CD4-positive, alpha-beta T cell (primary cell): ENCODE data around the gene EPHB1. TPM values are rescaled to one million over a fixed set of nuclear protein-coding genes. Genes with fewer than 3 reads are reported as not detected.
"Not testable (repeated sequence)": the region's sequence is repeated elsewhere in the genome, so short reads cannot be mapped to it uniquely, and the experiment has no call there.

Experiments
- ATAC-seq: fragments of 200-7000 bp; cut with Tn5 transposase; one replicate; pipeline ENCODE4 v1.10.0; 2022; ENCODE audit warnings: mild to moderate bottlenecking; ENCODE audit not compliant: poor library complexity
- CTCF ChIA-PET: fragments of 350-600 bp; sonication (Branson Sonifier 250); formaldehyde crosslinking; loops from one replicate; lab custom pipeline; 2021; ENCODE audit warnings: antibody characterized with exemption, inconsistent platforms; lab: Charles Lee
- POLR2A ChIA-PET: fragments of 350-600 bp; sonication (Branson Sonifier 250); formaldehyde crosslinking; loops from one replicate; lab custom pipeline; 2021; ENCODE audit warnings: antibody characterized with exemption, inconsistent platforms; lab: Charles Lee
- DNase-seq, 14 experiments: peaks; one replicate each; pipeline ENCODE4 v3.0.0-alpha.2; 2013 to 2020; ENCODE audit warnings: mixed read lengths in 2 of 14
- H3K27ac ChIP-seq, 2 donors: one replicate each; pipeline versions ENCODE4 v1.5.1 to v1.7.0; 2013; ENCODE audit warnings: low read length in 2 of 2, low read depth in 1 of 2, mild to moderate bottlenecking in 1 of 2
- H3K27me3 ChIP-seq, 2 experiments: 1 replicate in 1 of 2; 2 replicates in 1 of 2; pipeline versions ENCODE4 v1.6.1 to v1.7.0; 2013; ENCODE audit warnings: low read length in 2 of 2, control low read depth in 1 of 2, mild to moderate bottlenecking in 1 of 2, moderate library complexity in 1 of 2; ENCODE audit not compliant: insufficient read depth in 2 of 2, control insufficient read depth in 1 of 2
- H3K36me3 ChIP-seq: one replicate; pipeline ENCODE4 v1.6.1; 2013; ENCODE audit warnings: low read length, control low read depth; ENCODE audit not compliant: insufficient read depth
- H3K4me1 ChIP-seq: one replicate; pipeline ENCODE4 v1.6.1; 2013; ENCODE audit warnings: low read length, control low read depth; ENCODE audit not compliant: insufficient read depth
- H3K4me3 ChIP-seq: one replicate; pipeline ENCODE4 v1.5.1; 2013; ENCODE audit warnings: mild to moderate bottlenecking, low read length, moderate library complexity
- H3K9me3 ChIP-seq, 2 experiments: 1 replicate in 1 of 2; 2 replicates in 1 of 2; pipeline versions ENCODE4 v1.6.1 to v1.7.0; 2013; ENCODE audit warnings: low read length in 2 of 2, mild to moderate bottlenecking in 2 of 2, control low read depth in 1 of 2, moderate library complexity in 1 of 2; ENCODE audit not compliant: control insufficient read depth in 1 of 2, insufficient read depth in 1 of 2
- H3K27ac Mint-ChIP-seq: one replicate; pipeline ENCODE4 v1.8.0; 2020; ENCODE audit warnings: mixed read lengths
- H3K27me3 Mint-ChIP-seq: one replicate; pipeline ENCODE4 v1.8.0; 2021; ENCODE audit warnings: mixed read lengths
- H3K36me3 Mint-ChIP-seq: one replicate; pipeline ENCODE4 v1.8.0; 2021; ENCODE audit warnings: low read depth, mixed read lengths
- H3K4me1 Mint-ChIP-seq: one replicate; pipeline ENCODE4 v1.8.0; 2021; ENCODE audit warnings: low read depth, mixed read lengths
- H3K4me3 Mint-ChIP-seq: one replicate; pipeline ENCODE4 v1.8.0; 2020; ENCODE audit warnings: mild to moderate bottlenecking, mixed read lengths
- H3K9me3 Mint-ChIP-seq: one replicate; pipeline ENCODE4 v1.8.0; 2020; ENCODE audit warnings: mixed read lengths
- CTCF ChIP-seq: fragments of 200-600 bp; IDR thresholded peaks from one replicate; pipeline ENCODE4 v1.8.0; 2022; ENCODE audit warnings: antibody characterized with exemption, mild to moderate bottlenecking
- intact Hi-C, 2 experiments: fragments of 100-400 bp; cut with DNase I in 1 of 2; cut with micrococcal nuclease in 1 of 2; formaldehyde crosslinking; loops; one replicate each; pipeline versions ENCODE4 v1.15.1 to v1.9.0; 2023 to 2025; cut with DNase I, micrococcal nuclease
- total RNA-seq, 174 experiments: library from RNA in 2 of 174; stranded (reverse) in 2 of 174; gene quantifications; one replicate each; pipeline ENCODE4 v1.2.3 and lab custom pipeline; 2021 to 2026

The EPHB1 gene
- total RNA-seq, 2 experiments from 2014 or later, result 0.08 to 0.49 TPM

DNA sequence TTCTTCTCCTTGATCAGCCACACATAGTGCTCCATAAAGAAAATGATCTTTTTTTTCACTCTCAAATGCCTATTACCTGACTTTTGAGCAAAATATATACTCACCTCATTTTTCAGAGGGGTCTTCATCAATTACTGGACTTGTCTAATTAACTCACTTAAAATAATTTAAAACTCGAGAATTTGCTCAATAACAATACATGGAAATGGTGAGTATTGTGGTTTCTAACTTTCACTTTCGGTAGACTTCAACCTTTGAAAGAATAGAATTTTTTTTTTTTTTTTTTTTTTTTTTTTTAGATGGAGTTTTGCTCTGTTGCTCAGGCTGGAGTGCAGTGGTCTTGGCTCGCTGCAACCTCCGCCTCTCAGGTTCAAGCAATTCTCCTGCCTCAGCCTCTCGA, 17.7 kb upstream of the EPHB1 start:
- no peaks in the 10 kb centered on the region for H3K36me3 ChIP-seq
- no peaks in the 10 kb centered on the region for H3K36me3 Mint-ChIP-seq
- no peaks in the 10 kb centered on the region for H3K4me1 Mint-ChIP-seq
- no peak for DNase-seq
- CTCF ChIA-PET, result no interaction called here
- no peak for TF ChIP-seq CTCF
- no peak overlapping the region for H3K4me3 ChIP-seq
- no peak for ATAC-seq
- H3K9me3 ChIP-seq, result no peaks in the 10 kb centered on the region
- H3K27me3 ChIP-seq, result no peaks in the 10 kb centered on the region
- H3K27me3 Mint-ChIP-seq, result no peaks in the 10 kb centered on the region
- no peaks in the 10 kb centered on the region for H3K4me1 ChIP-seq
- H3K4me3 Mint-ChIP-seq, result no peak overlapping the region
- POLR2A ChIA-PET, result no interaction called here
- H3K9me3 Mint-ChIP-seq, result no peaks in the 10 kb centered on the region
- no peak overlapping the region for H3K27ac ChIP-seq
- no peak overlapping the region for H3K27ac Mint-ChIP-seq
- intact Hi-C loops, result no loop called here

DNA sequence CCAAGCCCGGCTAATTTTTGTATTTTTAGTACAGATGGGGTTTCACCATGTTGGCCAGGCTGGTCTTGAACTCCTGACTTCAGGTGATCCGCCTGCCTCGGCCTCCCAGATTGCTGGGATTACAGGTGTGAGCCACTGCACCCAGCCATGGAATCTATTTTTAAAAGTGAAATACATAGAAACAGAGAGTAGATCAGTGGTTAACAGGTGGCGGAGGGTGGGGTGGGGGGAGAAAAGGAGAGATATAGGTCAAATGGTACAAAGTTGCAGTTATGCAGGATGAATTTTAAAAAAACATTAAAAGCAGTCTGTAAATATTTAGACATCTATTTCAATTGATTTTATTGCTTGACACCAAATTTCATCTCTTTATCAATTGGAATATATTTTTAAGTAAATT, 6.8 kb upstream of the EPHB1 start:
- POLR2A ChIA-PET, H3K9me3 Mint-ChIP-seq, H3K4me3 Mint-ChIP-seq, DNase-seq, H3K9me3 ChIP-seq, H3K4me1 Mint-ChIP-seq, intact Hi-C loops, H3K27ac ChIP-seq, H3K36me3 ChIP-seq, H3K27me3 ChIP-seq, CTCF ChIA-PET, H3K4me3 ChIP-seq, ATAC-seq, H3K27ac Mint-ChIP-seq, H3K4me1 ChIP-seq, H3K36me3 Mint-ChIP-seq: not testable (repeated sequence)
- H3K27me3 Mint-ChIP-seq, result peaks cover 54% of the 10 kb centered on the region

DNA sequence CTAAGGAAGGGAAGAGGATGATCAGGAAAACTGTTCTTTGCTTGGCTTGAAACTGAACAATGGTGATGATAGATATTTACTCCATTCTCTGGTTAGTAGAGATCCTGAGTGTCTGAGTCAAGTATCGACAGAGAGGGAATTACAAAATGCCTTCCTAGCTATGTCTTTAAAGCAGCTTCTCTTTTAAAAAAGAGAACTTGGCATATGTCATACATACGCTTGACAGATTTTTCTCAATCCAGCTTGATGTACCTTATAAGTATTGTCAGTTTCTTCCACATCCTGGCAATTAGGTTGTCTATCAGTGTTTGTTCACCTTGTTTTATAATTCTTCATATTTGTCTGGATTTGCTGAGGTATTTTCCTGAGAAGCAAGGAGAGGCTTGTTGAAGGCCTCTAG, 5.0 kb upstream of the EPHB1 start:
- Histone ChIP-seq H3K4me1 (peaks cover 2% of the 10 kb centered on the region), H3K36me3 (no peaks in the 10 kb centered on the region), H3K9me3 (peaks cover 0 to 4% of the 10 kb centered on the region in 2 experiments), H3K27ac (no peak overlapping the region), H3K27me3 (peaks cover 0 to 13% of the 10 kb centered on the region in 2 experiments), H3K4me3 (no peak overlapping the region)
- Mint-ChIP-seq H3K4me3 (no peak overlapping the region), H3K36me3 (no peaks in the 10 kb centered on the region), H3K4me1 (peaks cover 6% of the 10 kb centered on the region), H3K27me3 (peaks cover 64% of the 10 kb centered on the region), H3K9me3 (no peaks in the 10 kb centered on the region), H3K27ac (no peak overlapping the region)
- intact Hi-C loops, result loop anchor here in 1 of 2 experiments (10.0 kb wide), 1 partner anchor 1105 kb away; no protein-coding TSS in a partner anchor
- POLR2A ChIA-PET, result no interaction called here
- no peak for ATAC-seq
- no peak for DNase-seq
- CTCF ChIA-PET, result no interaction called here
- TF ChIP-seq CTCF, result no peak

DNA sequence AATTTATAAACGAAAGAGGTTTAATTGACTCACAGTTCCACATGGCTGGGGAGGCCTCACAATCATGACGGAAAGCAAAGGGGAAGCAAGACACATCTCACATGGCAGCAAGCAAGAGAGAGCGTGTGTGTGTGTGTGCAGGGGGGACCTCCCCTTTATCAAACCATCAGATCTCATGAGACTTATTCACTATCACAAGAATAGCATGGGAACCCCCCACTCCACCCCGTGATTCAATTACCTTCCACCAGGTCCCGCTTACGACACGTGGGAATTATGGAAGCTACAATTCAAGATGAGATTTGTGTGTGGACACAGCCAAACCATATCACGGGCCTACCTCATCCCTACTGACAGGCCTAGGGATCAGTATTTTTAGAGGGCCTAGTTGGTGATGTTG, 3.1 kb upstream of the EPHB1 start:
- POLR2A ChIA-PET, result no interaction called here
- intact Hi-C loops, result loop anchor here in 1 of 2 experiments (10.0 kb wide), 1 partner anchor 1103 kb away; no protein-coding TSS in a partner anchor

More for the DNA sequence above, 3.1 kb upstream of the EPHB1 start:
- TF ChIP-seq CTCF, result no peak
- H3K27ac Mint-ChIP-seq, result no peak overlapping the region
- H3K4me3 ChIP-seq, result no peak overlapping the region
- H3K36me3 ChIP-seq, result no peaks in the 10 kb centered on the region
- H3K9me3 Mint-ChIP-seq, result no peaks in the 10 kb centered on the region
- peaks cover 64% of the 10 kb centered on the region for H3K27me3 Mint-ChIP-seq
- DNase-seq (no peak), ATAC-seq (no peak)
- CTCF ChIA-PET, result no interaction called here
- peaks cover 9% of the 10 kb centered on the region for H3K4me1 Mint-ChIP-seq
- peaks cover 5% of the 10 kb centered on the region for H3K4me1 ChIP-seq
- no peaks in the 10 kb centered on the region for H3K36me3 Mint-ChIP-seq
- peaks cover 0 to 13% of the 10 kb centered on the region in 2 experiments for H3K9me3 ChIP-seq
- no peak overlapping the region for H3K27ac ChIP-seq
- H3K4me3 Mint-ChIP-seq, result no peak overlapping the region
- peaks cover 11 to 29% of the 10 kb centered on the region in 2 experiments for H3K27me3 ChIP-seq
